HepG2 (cell line): Measurements from ENCODE around the gene MSANTD1. TPM values are rescaled to one million over a fixed set of nuclear protein-coding genes. Genes with fewer than 3 reads are reported as not detected.

Source experiments
- BRF2 ChIP-seq: sonication (generic); formaldehyde crosslinking; IDR thresholded peaks from 2 replicates; pipeline ENCODE4 v1.8.1; 2022; ENCODE audit warnings: mild to moderate bottlenecking, missing genetic modification reagents
- CBX2 ChIP-seq, 2 experiments: fragments of 200-600 bp in 1 of 2; sonication (generic); formaldehyde crosslinking in 1 of 2; IDR thresholded peaks; 2 replicates each; pipeline versions ENCODE4 v1.7.0 to v1.8.1; 2018 to 2022; ENCODE audit warnings: low read depth in 2 of 2, low read length in 1 of 2, mild to moderate bottlenecking in 1 of 2, missing genetic modification reagents in 1 of 2
- HMGA1 ChIP-seq: sonication (generic); formaldehyde crosslinking; conservative IDR thresholded peaks from 2 replicates; pipeline ENCODE4 v1.4.0; 2020; ENCODE audit warnings: missing genetic modification reagents
- HOXD1 ChIP-seq: sonication (generic); formaldehyde crosslinking; IDR thresholded peaks from 2 replicates; pipeline ENCODE4 v1.5.0; 2020; ENCODE audit warnings: missing genetic modification reagents
- JDP2 ChIP-seq: sonication (generic); formaldehyde crosslinking; IDR thresholded peaks from 2 replicates; pipeline ENCODE4 v1.8.1; 2022; ENCODE audit warnings: missing genetic modification reagents, borderline replicate concordance
- MTA1 ChIP-seq: sonication (generic); formaldehyde crosslinking; IDR thresholded peaks from 2 replicates; pipeline ENCODE4 v1.4.0; 2020; ENCODE audit warnings: missing genetic modification reagents, mild to moderate bottlenecking, borderline replicate concordance
- NONO ChIP-seq, 2 experiments: fragments of 450-650 bp in 1 of 2; sonication (generic) in 1 of 2; formaldehyde crosslinking in 1 of 2; IDR thresholded peaks in 1 of 2; conservative IDR thresholded peaks in 1 of 2; 2 replicates each; pipeline versions ENCODE4 v1.6.1 to v1.8.0; 2017 to 2022; ENCODE audit warnings: mild to moderate bottlenecking in 1 of 2, missing genetic modification reagents in 1 of 2, moderate library complexity in 1 of 2
- PAWR ChIP-seq: sonication (generic); formaldehyde crosslinking; IDR thresholded peaks from 2 replicates; pipeline ENCODE4 v1.4.0; 2020; ENCODE audit warnings: missing genetic modification reagents, mild to moderate bottlenecking, borderline replicate concordance
- PHF21A ChIP-seq: sonication (generic); formaldehyde crosslinking; IDR thresholded peaks from 2 replicates; pipeline ENCODE4 v1.5.0; 2020; ENCODE audit warnings: mild to moderate bottlenecking, missing genetic modification reagents
- POGK ChIP-seq: sonication (generic); formaldehyde crosslinking; conservative IDR thresholded peaks from 2 replicates; pipeline ENCODE4 v1.8.0; 2022; ENCODE audit warnings: mild to moderate bottlenecking, moderate library complexity, missing genetic modification reagents
- THAP11 ChIP-seq: IDR thresholded peaks from 2 replicates; pipeline ENCODE4 v1.6.1; 2016; ENCODE audit warnings: missing biosample characterization, missing genetic modification reagents
- ZBTB7B ChIP-seq: sonication (generic); formaldehyde crosslinking; IDR thresholded peaks from 2 replicates; pipeline ENCODE4 v1.4.0; 2020; ENCODE audit warnings: missing genetic modification reagents
- ZNF143 ChIP-seq: sonication (generic); formaldehyde crosslinking; IDR thresholded peaks from 2 replicates; pipeline ENCODE4 v1.4.0; 2020; ENCODE audit warnings: missing genetic modification reagents
- ZNF18 ChIP-seq: sonication (generic); formaldehyde crosslinking; IDR thresholded peaks from 2 replicates; pipeline ENCODE4 v1.8.0; 2022; ENCODE audit warnings: mild to moderate bottlenecking, missing genetic modification reagents; ENCODE audit not compliant: insufficient replicate concordance
- ZNF235 ChIP-seq: sonication (generic); formaldehyde crosslinking; IDR thresholded peaks from 2 replicates; pipeline ENCODE4 v1.8.1; 2023; ENCODE audit warnings: mild to moderate bottlenecking, missing genetic modification reagents, borderline replicate concordance
- ZNF264 ChIP-seq: sonication (generic); formaldehyde crosslinking; IDR thresholded peaks from 2 replicates; pipeline ENCODE4 v1.4.0; 2020; ENCODE audit warnings: missing genetic modification reagents
- ZNF512 ChIP-seq: sonication (generic); formaldehyde crosslinking; IDR thresholded peaks from 2 replicates; pipeline ENCODE4 v1.4.0; 2020; ENCODE audit warnings: mild to moderate bottlenecking, missing genetic modification reagents
- ZNF670 ChIP-seq: sonication (generic); formaldehyde crosslinking; IDR thresholded peaks from 2 replicates; pipeline ENCODE4 v1.8.0; 2022; ENCODE audit warnings: mild to moderate bottlenecking, missing genetic modification reagents, borderline replicate concordance
- ZNF674 ChIP-seq: sonication (generic); formaldehyde crosslinking; IDR thresholded peaks from 2 replicates; pipeline ENCODE4 v1.5.0; 2020; ENCODE audit warnings: low read depth, mild to moderate bottlenecking, missing genetic modification reagents
- ZNF816 ChIP-seq: sonication (generic); formaldehyde crosslinking; IDR thresholded peaks from 2 replicates; pipeline ENCODE4 v1.8.0; 2022; ENCODE audit warnings: missing genetic modification reagents, mild to moderate bottlenecking, borderline replicate concordance
- ZSCAN29 ChIP-seq: sonication (generic); formaldehyde crosslinking; conservative IDR thresholded peaks from 2 replicates; pipeline ENCODE4 v1.4.0; 2020; ENCODE audit warnings: mild to moderate bottlenecking, missing genetic modification reagents
- polyA plus RNA-seq, 8 experiments: library from polyadenylated mRNA; depleted of rRNA in 3 of 8; stranded (reverse) in 7 of 8; unstranded in 1 of 8; fragments of >200 nt; fragmentation: Illumina TruSeq in 4 of 8; extraction: Trizol in 4 of 8; gene quantifications; 2 replicates each; pipeline versions ENCODE4 v1.2.1 to v1.2.3, GENCODE V29; 2011 to 2016; ENCODE audit warnings: low read depth in 4 of 8, missing spikeins in 1 of 8, mixed read lengths in 1 of 8; ENCODE audit not compliant: insufficient read depth in 1 of 8
- total RNA-seq, 5 experiments: library from RNA; depleted of rRNA; stranded (reverse); fragments of >200 nt; fragmentation: Illumina TruSeq; extraction: Trizol; gene quantifications; 2 replicates each; pipeline ENCODE4 v1.2.3, GENCODE V29; 2016; ENCODE audit warnings: low read depth in 1 of 5

The MSANTD1 gene
- total and polyA plus RNA-seq, 2 of the 13 experiments (the other 11 are each of a cell fraction or from before 2014, with no cell fraction given): 0.22 to 0.40 TPM

GRCh38 chr4:3293401-3294391 lies 44.7 kb downstream of the MSANTD1 start (continued):
- no peak for TF ChIP-seq CBX2 (IDR thresholded peaks at IDR 0.05; ENCODE audit: low read depth, low read length)
- no peak for TF ChIP-seq CBX2 (CRISPR knock-in tag; IDR thresholded peaks at IDR 0.05; ENCODE audit: low read depth)
- TF ChIP-seq ZBTB7B (CRISPR knock-in tag): 0 out of 2 replicates have a peak, but pooled peaks have one; percentile 34
- no peak for TF ChIP-seq ZNF235 (CRISPR knock-in tag)
- TF ChIP-seq ZNF816 (CRISPR knock-in tag): no peak
- no peak for TF ChIP-seq NONO (IDR thresholded peaks at IDR 0.05)
- 0 out of 2 replicates have a peak, but pooled peaks have one; percentile 43 for TF ChIP-seq NONO (CRISPR knock-in tag; conservative IDR thresholded peaks at IDR 0.05)
- no peak for TF ChIP-seq PAWR (CRISPR knock-in tag)
- no peak for TF ChIP-seq THAP11 (CRISPR knock-in tag)
- no peak for TF ChIP-seq HOXD1 (CRISPR knock-in tag)
- TF ChIP-seq ZNF512 (CRISPR knock-in tag): no peak
- no peak for TF ChIP-seq ZNF264
- TF ChIP-seq ZNF674 (CRISPR knock-in tag): no peak
- TF ChIP-seq HMGA1 (CRISPR knock-in tag): no peak
- TF ChIP-seq MTA1: 0 out of 2 replicates have a peak, but pooled peaks have one; percentile 21
- no peak for TF ChIP-seq ZNF18 (CRISPR knock-in tag)
- TF ChIP-seq BRF2 (CRISPR knock-in tag): no peak
- no peak for TF ChIP-seq JDP2 (CRISPR knock-in tag)
- TF ChIP-seq ZNF143 (CRISPR knock-in tag): no peak
- TF ChIP-seq PHF21A (CRISPR knock-in tag): no peak
- TF ChIP-seq ZSCAN29 (CRISPR knock-in tag): 0 out of 2 replicates have a peak, but pooled peaks have one; percentile 35
- TF ChIP-seq ZNF670: no peak
- no peak for TF ChIP-seq POGK (CRISPR knock-in tag)
